IPS-18c (cell line): ENCODE data around the gene KDELR3.

Experiments
- H3K4me3 ChIP-seq: 2 replicates; pipeline ENCODE4 v1.7.0; 2013; ENCODE audit warnings: low read depth, mild to moderate bottlenecking, low read length, moderate library complexity; ENCODE audit not compliant: insufficient read depth
- H3K9me3 ChIP-seq: one replicate; pipeline ENCODE4 v1.6.1; 2013; ENCODE audit warnings: mild to moderate bottlenecking, low read length, moderate library complexity; ENCODE audit not compliant: control insufficient read depth, insufficient read depth

KDELR3 gene

DNA sequence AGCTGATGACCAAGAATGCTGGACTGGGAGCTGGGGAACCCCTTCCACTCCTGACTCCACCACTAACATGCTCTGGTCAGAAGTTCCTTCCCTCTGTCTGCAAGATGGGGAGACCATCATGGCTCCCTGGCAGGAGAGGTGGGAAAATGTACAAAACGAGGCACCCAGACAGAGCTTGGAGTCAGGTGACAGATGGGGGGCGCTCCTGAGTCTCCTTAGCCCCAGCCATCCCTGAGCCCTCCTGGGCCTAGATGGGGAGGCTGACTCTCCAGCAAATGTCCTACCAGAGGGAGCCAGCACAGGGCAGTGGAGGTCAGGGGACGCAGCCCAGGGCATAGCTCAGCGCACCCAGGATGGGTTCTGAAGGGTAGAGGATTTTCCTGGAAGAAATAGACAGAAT is 32.9 kb upstream of the KDELR3 start:
- Histone ChIP-seq H3K9me3 (peaks cover 2% of the 10 kb centered on the region), H3K4me3 (no peak overlapping the region)

DNA sequence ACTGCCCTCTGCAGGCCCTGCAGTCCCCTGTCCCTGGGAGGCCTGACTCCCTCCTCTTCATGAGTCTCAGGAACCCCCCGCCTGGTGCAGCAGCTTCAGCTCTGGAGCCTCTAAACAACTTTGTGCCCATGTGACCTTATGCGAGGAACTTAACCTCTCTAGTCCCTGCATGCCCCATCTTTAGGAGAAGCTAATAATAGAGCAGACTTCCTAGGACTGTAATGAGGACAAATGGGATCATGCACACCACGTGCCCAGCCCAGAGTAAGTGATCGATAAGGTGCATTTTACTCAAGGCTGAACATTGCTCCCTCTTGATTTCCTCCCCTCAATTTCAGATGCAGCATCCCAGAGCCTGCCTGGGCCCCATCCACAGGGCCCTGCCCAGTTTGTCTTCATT is 31.9 kb upstream of the KDELR3 start:
- Histone ChIP-seq H3K9me3 (peaks cover 2% of the 10 kb centered on the region), H3K4me3 (no peak overlapping the region)

DNA sequence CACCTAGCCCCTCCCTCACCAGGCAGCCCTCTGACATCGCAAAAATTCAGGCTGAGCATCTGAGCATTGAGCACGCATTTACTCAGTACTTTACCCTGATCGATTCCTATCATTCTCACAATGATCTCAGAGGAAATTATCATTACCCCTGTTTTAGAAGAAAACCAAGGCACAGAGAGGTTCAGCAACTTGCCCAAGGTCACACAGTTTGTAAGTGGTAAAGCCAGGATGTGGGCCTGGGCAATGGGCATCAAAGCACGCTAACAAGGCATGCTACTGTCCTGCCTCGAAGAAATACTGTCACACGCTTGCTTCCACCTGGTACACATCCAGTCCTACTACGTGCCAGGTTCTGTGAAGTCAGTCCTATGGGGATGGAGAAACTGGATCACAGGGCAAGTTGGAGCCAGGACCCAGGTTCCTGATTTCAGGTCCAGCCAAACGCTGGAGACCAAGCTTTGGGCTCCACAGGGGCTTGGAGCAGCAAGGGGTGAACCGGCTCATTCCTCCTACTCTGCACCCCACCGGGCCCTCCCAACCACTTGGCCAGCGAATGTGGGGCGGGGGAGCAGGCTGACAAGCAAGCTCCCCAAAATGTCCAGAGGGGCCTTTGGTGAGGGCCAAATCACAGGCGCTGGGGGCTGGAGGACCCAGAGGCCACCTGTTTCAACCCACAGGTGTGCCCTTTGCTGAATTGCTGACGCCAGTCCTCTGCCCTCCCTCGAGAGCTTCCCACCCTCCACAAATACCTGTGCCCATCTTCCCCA is 31.1 kb upstream of the KDELR3 start:
- no peak overlapping the region for H3K4me3 ChIP-seq
- H3K9me3 ChIP-seq: peaks cover 2% of the 10 kb centered on the region

DNA sequence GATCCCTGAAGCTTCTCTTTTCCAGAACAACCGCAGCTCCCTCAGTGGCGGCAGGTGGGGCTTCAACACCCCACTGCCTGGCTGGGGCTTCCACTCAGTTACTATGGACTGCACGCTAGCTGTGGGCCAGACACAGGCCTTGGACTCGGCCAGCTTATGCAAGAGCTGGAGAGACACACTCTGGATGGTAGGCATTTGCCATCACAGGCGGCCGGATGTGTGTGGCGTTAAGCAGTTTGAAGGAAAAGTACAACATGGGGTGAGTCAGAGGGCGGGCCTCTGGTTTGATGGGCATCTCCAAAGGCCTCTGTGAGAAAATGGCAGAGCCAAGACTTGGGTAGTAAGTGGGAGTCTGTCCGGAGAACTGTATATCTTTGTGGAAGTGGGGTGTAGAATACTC is 30.5 kb upstream of the KDELR3 start:
- Histone ChIP-seq H3K9me3 (peaks cover 4% of the 10 kb centered on the region), H3K4me3 (no peak overlapping the region)

DNA sequence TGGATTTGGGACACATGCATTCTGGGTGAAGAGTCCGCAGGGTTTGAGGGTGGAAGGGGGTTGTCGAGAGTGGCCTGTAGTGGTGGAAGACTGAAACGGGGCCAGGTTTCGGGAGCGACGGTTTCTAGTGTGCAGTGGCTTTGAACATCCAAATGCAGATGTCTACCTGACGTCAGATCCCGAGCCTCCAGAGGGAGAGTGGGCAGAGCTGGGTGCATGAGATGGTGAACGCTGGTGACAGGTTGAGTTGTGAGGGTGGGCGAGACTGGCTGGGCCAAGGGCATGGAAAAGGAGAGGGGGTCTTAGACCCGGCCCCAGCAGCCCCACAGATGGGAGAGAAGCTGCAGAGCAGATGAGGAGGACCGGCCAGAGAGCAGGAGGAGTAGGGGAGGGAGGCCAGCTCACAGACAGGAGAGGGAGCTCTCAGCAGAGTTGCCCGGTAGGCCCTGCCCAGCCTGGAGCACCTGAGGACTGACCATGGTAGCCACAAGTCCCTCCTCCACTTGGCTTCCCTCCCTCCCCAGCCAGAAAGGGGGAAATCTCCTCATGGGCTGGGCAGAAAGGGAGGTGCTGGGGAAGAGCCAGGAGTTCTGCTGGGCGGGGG is 27.0 kb upstream of the KDELR3 start:
- H3K4me3 ChIP-seq: no peak overlapping the region
- peaks cover 4% of the 10 kb centered on the region for H3K9me3 ChIP-seq

DNA sequence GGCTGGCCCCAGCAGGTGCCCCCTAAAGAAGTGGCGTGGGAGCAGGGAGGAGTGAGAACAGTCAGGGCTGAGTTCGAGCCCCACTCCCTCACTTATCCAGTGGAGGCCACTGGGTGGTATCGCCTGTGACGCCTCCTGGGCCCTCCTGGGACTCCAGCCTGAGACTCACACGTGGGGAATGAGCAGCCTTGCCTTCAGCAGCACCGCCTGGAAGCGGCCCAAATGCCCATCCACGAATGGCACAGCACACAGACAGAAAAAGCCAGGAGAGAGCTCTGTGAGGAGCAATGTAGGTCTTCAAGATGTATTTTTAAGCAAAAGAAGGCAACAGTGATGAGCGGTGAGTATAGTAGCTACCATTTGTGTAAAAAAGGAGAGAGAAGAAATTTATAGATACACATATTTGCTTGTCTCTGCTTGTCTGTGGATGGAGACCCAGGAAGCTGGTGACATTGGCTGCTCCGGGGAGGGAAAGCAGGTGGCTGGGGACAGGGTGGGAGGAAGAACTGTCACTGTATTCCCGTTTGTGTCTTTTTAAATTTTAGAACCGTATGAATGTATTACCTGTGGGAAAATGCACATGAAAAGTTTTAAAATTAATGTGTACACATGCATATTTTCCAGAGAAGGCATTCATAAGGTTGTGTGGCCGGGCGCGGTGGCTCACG is 26.1 kb upstream of the KDELR3 start:
- Histone ChIP-seq H3K4me3 (no peak overlapping the region), H3K9me3 (peaks cover 4% of the 10 kb centered on the region)

DNA sequence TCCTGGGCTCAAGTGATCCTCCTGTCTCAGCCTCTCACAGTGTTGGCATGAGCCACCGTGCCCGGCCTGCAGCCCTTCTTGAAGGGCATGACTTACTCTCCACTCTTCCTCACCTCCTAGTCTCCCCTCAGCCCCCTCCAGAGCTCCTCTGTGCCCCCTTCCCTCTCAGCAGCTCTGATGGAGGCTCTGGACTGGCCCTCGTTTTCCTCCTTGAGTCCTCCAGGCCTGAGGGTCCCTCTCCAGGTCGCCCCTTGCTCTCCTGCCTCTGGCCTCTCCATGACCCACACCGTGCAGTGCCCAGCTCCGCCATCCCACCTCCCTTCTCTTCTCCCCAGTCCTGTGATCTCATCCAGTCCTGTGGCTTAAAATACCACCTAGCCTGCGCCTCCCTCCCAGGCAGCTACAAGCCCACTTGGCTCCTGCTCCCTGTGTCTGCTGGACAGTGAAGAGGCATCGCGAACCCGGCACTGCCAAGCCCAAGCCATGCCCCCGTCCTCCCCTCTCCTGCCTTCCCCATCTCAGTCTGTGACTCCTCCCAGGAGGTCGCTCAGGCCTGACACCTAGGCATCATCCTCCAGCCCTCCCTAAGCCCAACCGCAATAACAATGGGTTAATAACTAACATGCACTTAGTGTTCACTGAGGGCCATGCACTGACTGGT is 24.8 kb upstream of the KDELR3 start:
- Histone ChIP-seq H3K9me3 (peaks cover 4% of the 10 kb centered on the region), H3K4me3 (no peak overlapping the region)

DNA sequence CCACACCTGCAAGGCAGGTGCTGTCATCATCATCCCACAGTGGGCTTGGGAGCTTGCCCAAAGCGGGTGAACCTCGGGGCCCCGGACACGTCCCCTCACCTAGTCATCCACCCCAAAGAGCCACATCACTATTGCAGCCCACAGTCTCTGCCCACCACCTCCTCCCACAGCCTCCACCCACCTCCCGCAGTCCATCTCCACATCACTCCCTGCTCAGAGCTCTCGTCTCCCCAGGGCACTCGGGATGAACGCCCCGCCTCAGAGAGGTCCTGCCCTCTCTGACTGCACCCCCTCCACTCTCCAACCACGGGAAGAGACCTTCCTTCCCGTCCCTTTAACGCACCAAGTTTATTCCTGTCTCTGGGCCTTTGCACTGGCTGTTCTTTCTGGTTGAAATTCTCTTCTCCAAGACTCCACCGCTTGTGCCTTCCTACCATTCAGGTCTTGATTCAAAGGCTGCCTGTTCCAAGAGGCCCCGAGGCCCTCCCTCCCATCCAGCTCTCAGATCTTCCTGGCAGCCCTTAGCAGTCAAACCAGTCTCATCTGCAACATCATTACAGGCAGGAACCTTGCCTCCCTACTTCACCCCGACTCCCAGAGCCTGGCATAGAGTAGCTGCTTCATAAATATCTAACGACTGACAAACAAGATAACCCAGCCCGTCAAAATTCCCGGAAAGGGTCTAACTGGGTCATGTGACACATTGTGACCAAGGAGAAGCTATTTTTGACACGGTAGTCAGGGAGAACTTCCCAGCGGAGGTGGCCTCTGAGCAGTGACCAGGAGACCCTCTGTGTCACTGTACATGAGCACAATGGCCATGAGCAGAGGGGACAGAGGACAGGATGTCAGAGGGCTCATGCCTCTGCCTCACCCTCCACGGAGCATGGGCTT is 24.0 kb upstream of the KDELR3 start:
- peaks cover 2% of the 10 kb centered on the region for H3K9me3 ChIP-seq
- H3K4me3 ChIP-seq: no peak overlapping the region

DNA sequence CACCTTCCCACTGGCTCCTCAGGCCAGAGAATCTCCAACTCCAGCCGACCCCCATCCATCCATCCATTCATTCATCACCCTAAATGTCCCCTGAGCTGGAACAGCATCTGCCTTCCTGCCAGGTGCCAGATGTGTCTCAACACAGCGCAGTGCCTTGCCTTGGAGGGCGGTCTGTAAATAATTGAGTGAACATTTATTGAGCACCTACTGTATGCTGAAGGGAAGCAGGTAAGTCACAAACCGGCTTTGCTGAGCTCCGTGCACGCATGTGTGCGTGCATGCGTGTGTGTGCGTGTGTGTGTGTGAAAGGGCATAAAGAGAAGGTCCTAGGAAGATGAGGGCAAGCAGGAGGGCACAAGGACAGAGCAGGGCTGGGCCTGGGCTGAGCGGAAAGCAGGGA is 23.1 kb upstream of the KDELR3 start:
- Histone ChIP-seq H3K9me3 (peaks cover 2% of the 10 kb centered on the region), H3K4me3 (no peak overlapping the region)

DNA sequence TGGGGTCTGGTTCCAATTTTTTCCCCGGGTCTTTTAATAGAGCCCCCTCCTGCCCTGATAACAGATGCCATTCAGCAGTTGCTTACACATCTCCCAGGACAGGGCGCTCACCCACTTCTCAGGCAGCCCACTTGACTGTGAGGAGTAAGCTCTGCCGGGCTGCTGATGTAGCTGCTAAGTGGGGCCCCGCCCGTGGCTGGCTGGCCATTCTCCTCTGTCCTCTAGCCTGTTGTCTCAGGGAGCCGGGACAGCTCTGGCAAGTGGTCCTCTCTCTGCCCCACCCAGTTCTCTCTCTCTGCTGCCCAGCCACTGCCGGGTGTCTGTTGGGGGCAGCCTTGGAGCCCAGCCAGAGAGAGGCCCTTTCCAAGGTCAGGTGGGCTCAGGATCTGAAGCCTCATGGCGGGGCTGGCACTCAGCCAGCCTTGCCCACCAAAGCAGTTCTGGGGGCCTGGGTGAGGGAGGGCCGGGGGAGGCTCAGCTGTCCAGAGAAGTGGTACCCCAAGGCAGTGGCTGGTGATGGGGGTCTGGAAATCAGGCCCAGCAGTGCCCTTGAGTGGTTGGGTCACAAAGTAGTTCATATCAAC is 21.8 kb upstream of the KDELR3 start:
- H3K9me3 ChIP-seq: peaks cover 2% of the 10 kb centered on the region
- H3K4me3 ChIP-seq: no peak overlapping the region

DNA sequence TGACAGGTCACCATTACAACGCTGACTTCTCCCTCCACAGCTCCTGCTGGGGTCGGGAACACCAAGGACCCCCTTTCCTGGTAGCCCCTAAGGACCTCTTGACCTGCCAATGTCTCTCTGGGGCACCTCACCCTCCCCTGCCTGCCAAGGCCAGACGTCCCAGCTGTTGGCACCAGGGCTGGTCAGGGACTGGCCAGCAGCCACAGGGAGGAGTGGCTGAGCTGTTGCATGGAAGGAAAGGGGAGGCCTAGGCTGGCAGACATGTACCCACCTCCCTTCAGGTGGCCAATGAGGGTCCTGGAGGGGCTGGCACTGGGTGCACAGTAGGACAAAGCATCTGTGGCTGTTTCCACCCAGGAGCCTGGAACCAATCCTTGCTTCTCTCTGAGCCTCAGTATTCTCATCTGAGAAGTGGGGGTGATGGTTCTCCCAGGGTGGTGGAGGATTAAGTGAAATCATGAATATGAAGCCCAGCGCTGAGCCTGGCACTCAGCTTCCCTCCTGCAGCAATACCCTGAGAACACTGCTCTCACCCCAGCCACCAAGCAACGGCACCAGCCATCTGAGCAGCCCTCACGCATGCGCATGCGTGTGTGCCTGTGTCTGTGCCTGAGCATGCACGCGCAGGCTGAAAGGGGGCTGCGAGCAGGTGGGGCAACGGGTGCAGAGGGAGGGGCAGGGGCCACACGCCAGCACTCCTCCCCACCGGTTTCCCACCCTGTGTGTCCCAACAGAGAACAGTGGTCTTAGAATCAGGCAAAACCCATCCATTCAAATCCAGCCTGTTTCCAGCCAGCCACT is 18.8 kb upstream of the KDELR3 start:
- Histone ChIP-seq H3K9me3 (no peaks in the 10 kb centered on the region), H3K4me3 (no peak overlapping the region)

DNA sequence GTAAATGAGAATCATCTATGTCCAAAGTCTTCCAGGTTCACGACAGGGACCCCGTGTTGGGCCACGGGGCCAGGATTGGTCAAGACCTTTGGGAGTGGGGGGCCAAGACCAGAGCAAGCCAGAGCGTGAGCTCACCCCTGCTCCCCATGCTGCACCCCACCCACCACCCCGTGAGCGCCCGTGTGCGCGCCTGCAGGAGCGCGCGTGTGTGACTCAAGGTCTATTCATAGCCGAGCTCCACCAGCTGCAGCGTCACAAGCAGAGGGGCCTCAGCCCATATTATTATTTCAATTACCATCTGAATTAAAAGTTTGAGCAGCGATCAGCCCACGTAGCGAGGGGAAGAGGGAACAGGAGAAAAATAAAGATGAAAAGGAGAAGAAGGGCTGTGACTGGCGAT is 18.1 kb upstream of the KDELR3 start:
- no peaks in the 10 kb centered on the region for H3K9me3 ChIP-seq
- H3K4me3 ChIP-seq: no peak overlapping the region

DNA sequence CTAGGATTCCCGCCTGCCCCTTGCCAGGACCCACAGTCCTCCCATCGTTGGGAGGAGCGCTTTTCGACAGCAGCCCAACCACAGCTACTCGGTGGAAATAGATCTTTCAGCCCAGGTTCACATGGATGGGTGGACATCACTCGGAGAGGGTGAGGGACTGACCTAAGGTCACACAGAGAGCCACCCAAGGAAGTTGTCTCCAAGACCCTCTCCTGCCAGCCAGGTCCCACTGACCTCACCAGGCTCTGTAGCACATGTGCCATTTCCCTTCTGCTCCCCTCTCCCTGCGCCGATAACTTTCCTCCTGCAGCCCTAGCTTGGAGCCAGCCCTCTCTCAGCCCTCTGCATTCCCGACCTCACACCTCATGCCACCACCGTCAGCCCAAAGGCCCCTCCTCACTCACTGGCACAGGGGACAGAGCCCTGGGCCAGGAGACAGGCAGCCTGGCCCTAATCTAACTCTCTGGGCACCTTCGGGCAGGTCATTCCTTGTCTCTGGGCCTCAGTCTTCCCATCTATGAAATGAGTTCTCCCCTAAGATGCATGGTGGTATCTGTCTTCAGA is 17.6 kb upstream of the KDELR3 start:
- no peaks in the 10 kb centered on the region for H3K9me3 ChIP-seq

DNA sequence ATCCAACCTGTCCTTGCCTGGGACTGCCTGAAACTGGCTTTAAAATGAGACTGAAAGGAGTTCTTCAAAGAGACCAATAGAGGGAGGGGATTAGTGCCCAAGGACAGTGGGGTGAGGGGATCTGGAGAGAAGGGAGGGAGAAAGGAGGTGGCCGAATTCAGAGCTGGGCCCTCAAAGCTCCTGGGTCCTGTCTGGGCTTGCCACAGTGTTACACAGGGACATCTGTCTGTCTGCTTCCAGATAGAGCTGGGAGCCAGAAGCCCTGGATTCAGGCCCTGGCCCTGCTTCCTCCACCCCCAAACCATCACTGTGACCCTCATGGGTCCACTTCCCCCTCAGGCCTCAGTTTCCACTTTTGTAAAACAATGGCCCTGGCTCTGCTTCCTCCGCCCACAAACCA is 16.5 kb upstream of the KDELR3 start:
- no peak overlapping the region for H3K4me3 ChIP-seq
- no peaks in the 10 kb centered on the region for H3K9me3 ChIP-seq

More for the DNA sequence above, 17.6 kb upstream of the KDELR3 start:
- no peak overlapping the region for H3K4me3 ChIP-seq

DNA sequence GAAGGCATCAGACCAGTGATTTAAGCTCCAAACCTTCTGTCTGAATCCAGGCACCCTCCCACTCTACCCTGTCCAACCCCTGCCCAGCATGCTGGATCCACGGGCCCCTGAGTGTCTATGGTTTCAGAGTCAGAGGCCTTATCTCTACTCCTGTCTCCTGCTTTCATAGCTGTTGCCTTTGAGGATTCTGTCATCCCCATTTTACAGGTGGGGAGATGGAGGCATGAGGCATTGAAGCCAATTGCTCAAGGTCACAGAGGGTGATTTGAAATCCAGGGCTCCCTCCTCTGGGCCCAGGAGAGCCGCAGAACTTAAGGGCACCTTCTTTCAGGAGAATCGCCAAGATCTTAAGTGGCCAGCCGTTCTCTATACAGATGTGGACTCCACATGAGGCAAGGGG is 16.0 kb upstream of the KDELR3 start:
- Histone ChIP-seq H3K4me3 (no peak overlapping the region), H3K9me3 (no peaks in the 10 kb centered on the region)
